Ovary (tissue), 3 donors: Measurements from ENCODE around the gene LAMC1.

Experiments
- POLR2A ChIP-seq: fragments of 450-650 bp; IDR thresholded peaks from one replicate; pipeline ENCODE4 v1.6.1; 2017; ENCODE audit warnings: antibody characterized with exemption, mild to moderate bottlenecking, moderate library complexity
- TF ChIP-seq, protein P1 (sequence below), 3 donors: fragments of 450-650 bp in 2 of 3; fragments of 200-600 bp in 1 of 3; IDR thresholded peaks; one replicate each; pipeline versions ENCODE4 v1.5.1 to v1.8.0; 2016 to 2022; ENCODE audit warnings: antibody characterized with exemption in 3 of 3, mild to moderate bottlenecking in 1 of 3
- donor health status: DM: no; HTN: no; CAD: no.

- TF ChIP-seq, protein P1, sequence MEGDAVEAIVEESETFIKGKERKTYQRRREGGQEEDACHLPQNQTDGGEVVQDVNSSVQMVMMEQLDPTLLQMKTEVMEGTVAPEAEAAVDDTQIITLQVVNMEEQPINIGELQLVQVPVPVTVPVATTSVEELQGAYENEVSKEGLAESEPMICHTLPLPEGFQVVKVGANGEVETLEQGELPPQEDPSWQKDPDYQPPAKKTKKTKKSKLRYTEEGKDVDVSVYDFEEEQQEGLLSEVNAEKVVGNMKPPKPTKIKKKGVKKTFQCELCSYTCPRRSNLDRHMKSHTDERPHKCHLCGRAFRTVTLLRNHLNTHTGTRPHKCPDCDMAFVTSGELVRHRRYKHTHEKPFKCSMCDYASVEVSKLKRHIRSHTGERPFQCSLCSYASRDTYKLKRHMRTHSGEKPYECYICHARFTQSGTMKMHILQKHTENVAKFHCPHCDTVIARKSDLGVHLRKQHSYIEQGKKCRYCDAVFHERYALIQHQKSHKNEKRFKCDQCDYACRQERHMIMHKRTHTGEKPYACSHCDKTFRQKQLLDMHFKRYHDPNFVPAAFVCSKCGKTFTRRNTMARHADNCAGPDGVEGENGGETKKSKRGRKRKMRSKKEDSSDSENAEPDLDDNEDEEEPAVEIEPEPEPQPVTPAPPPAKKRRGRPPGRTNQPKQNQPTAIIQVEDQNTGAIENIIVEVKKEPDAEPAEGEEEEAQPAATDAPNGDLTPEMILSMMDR (IDR thresholded peaks at IDR 0.05): no peak
- no peak for TF ChIP-seq POLR2A
These were observed 124.5 kb downstream of the LAMC1 start for GRCh38 chr1:183147735-183148134.
